Ammon's horn (tissue), 1 donor: ENCODE measurements around the gene FREM1.
"Not testable (repeated sequence)": the region's sequence is repeated elsewhere in the genome, so short reads cannot be mapped to it uniquely, and the experiment has no call there.

ENCODE experiments used
- DNase-seq: peaks from one replicate; pipeline ENCODE4 v3.0.0-alpha.2; 2016; ENCODE audit warnings: low spot score

FREM1 gene, protein sequence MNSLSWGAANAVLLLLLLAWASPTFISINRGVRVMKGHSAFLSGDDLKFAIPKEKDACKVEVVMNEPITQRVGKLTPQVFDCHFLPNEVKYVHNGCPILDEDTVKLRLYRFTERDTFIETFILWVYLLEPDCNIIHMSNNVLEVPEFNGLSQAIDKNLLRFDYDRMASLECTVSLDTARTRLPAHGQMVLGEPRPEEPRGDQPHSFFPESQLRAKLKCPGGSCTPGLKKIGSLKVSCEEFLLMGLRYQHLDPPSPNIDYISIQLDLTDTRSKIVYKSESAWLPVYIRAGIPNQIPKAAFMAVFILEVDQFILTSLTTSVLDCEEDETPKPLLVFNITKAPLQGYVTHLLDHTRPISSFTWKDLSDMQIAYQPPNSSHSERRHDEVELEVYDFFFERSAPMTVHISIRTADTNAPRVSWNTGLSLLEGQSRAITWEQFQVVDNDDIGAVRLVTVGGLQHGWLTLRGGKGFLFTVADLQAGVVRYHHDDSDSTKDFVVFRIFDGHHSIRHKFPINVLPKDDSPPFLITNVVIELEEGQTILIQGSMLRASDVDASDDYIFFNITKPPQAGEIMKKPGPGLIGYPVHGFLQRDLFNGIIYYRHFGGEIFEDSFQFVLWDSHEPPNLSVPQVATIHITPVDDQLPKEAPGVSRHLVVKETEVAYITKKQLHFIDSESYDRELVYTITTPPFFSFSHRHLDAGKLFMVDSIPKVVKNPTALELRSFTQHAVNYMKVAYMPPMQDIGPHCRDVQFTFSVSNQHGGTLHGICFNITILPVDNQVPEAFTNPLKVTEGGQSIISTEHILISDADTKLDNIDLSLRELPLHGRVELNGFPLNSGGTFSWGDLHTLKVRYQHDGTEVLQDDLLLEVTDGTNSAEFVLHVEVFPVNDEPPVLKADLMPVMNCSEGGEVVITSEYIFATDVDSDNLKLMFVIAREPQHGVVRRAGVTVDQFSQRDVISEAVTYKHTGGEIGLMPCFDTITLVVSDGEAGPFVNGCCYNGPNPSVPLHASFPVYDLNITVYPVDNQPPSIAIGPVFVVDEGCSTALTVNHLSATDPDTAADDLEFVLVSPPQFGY (N-terminal part only)

DNA sequence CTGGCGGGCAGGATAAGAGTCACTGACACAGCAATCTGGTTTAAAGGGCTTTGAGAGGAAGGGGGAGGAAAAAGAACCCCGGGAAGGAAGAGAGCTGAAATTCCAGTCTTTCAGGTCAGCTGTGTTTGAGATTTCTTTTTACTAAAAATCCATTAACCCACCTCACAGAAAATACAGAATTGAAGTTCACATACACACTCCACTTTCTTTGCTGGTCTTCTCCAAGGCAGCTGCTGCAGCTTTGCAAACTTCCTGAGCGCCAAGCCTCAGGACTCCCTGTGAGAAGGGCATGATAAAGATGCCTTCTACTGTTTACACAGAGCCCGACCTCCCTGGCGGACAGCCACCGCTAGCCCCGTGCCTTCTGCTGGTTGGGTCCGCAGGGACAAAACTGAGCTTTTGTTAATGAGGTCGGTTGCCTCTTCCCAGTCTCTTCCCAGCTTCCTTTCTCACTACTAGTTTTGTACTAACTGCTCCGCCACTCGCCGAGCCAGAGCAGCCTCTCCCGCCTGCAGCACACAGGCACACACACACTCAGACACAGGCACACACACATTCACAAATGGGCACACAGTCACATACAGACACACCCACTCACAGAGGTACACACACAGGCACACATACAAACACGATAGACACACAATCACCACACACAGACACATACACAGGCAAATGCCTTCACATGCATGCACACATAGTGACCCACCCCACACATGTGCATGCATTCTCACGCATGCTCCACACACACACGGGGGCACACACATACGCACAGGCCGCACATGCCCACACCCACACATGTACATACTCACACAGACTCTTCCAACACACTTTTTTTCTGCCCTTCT is at the start of gene FREM1:
FREM1 (minus strand) TSS at position 468 of the 845 bp plus-strand sequence. CDS start 41,451 bp downstream, outside the sequence.
- peak; percentile 18 for DNase-seq

DNA sequence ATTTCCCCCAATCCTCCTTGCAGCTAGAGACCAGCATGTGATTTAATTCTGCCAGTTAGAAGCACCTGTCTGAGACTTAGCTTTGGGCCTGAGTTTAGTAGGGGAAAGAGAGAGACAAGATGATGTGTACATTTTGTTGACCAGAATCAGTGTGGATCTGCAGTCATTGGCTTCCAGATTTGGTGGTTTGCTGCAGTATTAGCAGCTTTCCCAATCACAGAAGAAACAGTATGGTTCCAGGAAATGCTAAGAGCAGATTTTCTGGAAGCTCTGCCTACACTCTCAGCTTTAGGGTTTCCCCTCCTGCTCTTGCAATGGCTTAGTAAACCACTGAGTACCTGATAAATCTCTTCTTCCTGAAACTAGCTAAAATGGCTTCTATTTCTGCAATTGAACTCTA is 48.8 kb upstream of the FREM1 start:
- DNase-seq: no peak

DNA sequence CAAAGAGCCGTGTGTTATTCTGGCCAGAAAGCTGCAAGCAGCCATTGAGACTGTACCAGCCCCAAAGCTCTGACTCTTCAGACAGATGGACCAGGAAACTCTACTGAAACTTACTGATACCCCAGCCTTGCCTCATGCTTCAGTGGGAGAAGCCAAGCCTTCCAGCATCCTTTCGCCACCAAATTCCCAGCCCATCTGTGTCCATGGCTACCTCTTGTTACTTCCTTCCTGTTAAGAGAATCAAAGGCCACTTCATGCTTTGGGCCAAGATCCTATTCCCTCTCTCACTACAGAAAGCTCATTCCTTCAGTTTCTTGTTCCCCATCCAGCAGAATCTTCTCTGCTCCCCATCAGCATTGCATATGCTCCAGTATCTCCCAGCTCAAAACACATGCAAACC is 46.9 kb upstream of the FREM1 start:
- no peak for DNase-seq

DNA sequence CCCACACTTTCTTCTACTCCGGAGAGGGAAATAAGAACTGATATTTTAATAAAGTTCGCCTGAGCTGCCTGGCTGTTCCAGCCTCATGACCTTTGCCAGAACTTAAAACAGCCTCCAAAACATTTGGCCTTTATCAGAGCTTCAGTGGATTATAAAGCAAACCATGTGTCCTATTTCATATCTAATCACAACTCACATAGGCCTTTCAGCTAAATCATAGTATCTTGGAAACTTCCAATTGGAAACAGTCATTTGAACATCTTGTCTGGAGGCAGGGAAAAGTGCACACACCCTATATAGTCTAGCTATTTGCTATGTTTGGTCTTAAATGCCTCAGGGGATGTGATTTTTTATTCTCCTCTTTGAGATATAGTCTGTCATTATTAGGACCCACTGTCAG is 46.0 kb upstream of the FREM1 start:
- DNase-seq: no peak

DNA sequence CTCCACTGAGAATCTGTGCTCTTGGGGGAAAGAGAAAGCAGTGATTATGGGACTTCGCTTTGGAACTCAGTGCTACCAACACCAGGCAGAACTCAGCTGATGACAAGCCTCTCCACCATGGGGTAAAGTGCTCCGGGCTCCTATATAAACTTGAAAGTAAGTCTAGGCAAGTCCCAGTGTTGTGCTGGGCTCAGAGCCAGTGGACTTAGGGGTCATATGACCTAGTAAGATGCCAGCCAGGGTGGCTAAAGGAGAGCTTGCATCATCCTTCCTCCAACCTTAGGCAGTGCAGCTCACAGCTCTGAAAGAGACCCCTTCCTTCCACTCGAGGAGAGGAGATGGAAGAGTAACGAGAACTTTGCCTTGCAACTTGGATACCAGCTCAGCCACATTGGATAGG is 35.1 kb upstream of the FREM1 start:
- no peak for DNase-seq

DNA sequence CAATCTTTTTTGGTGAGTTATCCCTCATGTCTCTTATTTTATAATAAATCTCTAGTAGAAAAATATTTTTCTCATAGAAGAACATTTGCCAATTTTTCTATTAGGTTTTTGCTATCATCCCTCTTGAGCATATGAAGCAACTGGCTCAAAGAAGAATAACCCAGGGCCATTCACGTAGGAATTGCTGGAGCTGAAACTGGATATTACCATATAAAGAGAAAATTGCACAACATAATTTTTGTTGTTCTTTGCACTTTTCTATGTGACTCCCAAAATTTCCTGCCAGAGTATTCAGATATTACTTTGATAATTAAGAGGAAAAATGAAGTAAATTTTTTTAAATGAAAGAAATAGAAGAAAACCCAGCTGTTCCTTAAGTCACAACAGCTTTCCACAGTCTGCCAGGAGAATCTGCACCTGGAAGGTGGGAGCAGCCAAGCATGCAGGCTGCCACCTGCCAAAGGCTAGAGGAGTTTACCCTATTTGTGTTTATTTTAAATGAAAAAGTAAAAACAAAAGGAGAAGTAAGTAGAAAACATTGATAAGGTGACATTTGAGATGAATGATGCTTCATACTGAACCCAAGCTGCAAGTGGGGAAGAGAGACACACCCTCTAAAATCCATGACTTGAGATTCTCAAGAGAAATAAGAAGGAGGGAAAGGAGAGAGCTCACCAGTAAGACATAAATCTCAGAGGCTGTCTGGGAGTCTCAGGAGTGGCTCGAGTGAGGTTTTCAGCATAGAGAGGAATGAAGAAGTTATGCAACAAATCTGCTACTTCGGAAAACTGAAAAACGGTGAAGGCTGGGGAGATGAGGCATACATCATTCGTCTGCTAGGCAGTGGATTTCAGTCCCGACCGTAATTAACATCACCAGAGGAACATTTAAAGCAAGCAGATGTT is 31.5 kb upstream of the FREM1 start:
- DNase-seq: no peak

DNA sequence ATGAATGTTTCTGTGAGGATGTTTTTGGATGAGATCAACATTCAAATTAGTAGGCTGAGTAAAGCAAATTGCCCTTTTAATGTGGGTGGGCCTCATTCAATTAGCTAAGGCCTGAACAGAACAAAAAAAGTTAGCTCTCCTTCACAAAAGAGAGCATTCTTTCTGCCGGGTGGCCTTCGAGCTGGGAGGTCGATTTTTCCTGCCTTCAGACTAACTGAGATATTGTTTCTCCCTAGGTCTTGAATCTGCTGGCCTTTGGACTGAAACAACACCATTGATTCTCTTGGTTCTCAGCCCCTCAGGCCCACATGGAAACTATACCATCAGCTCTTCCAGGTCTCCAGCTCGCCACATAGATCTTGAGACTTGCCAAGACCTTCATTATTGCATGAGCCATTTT is 29.1 kb upstream of the FREM1 start:
- no peak for DNase-seq

DNA sequence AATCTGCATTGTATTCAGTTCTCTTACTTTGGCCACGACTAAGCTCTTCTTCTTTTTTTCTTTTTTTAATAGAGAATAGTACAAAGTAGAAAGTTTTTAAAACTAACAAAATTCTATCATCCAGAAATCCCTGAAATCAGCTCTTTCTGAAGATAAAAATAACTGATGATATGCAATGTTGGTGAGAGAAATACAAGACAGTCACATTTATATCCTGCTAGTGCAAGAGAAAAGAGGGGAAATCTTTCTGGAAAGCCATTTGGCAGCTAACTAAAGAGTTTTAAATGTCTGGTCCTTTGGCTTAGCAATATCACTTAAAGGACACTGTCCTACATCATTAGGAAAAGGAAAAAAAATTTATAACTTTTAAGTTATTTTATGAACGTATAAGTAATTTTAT is 27.0 kb upstream of the FREM1 start:
- no peak for DNase-seq

DNA sequence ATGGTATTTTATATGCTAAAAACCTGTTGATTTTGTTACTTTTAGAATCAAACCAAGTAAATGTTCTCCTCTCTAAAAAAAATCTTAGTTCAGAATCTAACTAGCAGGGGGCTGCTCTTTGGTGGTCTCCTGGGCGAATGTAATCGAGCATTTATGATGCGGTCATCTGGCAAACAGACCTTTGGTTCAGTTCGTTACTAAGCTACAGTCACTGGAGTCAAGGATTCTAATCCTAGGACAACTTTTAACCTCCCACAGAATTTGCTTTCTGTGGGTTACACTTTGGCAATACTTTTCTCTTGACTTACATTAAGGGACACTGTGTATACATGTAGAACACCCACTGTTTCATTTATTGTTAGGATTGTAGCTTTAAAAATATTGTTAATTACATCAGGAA is 26.3 kb upstream of the FREM1 start:
- no peak for DNase-seq

DNA sequence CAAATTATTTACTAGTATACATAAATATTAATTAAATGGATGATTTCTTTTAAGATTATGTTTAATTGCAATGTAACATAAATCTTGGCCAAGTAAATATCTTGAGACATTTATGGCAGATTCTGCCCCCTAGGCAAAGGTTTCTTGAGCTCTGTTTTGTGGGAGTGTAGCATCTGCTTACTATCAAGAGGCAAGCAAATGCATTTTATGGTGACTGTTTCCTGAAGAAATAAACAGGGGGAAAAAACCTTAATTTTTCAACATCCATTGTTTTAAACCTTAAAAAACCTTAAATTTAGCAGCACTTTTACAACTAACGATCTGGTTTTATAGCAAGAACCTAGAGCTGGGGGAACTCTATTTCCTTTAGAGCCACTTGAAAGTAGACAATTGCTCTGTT is 25.7 kb upstream of the FREM1 start:
- no peak for DNase-seq

DNA sequence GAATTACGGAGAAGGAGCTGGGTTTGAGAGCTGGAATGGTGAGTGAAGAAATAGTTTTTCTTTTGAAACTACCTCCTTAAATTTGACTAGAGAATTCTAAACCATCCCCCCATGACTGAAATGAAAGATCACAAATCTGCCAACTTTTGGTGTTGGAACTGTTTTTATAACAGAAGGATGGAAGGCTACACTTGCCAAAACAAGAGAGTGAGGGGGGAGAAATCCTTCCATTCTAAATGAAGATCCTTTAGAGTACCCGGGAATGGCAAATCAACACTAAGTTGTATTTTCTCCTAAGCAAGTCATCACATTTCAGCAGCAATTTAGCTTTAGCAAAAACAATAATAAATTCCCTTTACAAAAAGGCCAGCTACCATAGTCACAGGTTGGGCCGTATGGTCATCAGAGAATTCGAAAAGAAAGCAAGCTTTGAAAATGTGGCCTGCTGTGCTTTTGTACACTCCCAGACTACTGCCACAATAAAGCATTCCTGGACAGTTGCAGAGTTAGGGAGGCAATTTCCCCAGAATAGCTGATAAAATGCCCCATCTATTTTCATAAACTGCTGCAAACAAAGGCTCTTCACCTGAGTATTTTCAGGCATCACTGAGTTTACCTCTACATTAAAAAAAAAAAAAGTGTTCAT is 25.0 kb upstream of the FREM1 start:
- DNase-seq: peak; percentile 24

DNA sequence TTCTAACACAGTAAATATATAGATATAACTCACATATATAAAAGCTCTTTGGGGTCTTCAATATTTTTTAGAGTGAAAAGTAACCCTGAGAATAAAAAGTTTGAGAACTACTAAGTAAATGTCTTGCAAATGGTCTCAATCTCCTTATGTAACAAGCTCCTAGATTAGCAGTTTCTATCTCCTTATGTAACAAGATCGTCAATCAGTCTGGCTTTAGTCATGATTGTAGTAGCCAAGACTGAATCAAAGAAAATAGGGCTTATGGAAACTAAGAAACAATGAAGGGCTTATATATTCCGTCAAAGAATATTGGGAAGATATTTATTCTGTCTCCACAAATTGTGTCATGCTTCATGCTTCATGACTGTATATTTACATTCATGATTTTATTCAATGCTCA is 22.4 kb upstream of the FREM1 start:
- DNase-seq: no peak

DNA sequence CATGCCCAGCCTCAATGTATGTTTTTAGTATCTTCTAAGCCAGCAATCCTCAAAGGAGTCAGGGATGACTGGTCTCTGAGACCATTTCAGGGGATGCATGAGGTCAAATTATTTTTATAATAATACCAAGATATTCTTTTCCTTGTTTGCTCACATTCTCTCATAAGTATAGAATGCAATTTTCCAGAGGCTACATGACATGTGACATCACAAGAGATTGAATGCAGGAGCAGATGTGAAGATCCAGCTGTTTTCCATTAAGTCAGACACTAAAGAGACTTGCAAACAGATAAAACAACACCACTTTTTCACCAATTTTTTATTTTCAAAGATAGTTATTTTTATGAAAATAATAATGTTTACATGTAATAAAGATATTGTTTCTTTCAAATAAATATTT is 22.0 kb upstream of the FREM1 start:
- no peak for DNase-seq

DNA sequence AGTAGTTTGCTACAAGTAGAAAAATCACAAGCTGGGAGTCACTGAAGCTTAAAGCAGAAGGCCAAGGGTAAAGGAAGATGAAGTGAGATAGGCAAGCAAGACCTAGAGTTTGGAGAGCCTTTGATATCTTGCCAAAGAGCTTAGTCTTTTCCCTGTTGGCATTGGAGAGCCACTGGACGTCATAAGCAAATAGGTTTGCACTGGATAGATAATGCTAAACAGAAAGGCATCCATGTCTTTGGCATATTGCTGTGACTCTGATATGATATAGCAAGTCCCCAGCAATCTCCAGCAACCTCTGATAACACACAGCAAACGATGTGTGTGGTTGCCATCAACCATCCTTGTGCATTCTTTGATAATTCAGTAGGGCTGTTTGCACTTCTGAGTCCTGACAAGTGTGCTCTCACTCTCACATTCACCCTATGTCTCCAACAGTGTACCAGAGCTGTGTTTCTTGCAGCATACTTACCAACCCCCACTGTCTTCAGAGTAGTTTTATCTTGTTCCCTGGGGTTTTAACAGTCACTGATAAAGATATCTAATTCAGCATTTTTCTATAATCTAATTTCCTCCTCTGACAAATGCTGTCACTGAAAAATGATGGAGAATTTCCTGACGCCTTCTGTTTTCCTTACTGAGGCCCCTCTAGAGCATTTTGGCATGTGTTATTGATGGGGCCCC is 16.9 kb upstream of the FREM1 start:
- no peak for DNase-seq

DNA sequence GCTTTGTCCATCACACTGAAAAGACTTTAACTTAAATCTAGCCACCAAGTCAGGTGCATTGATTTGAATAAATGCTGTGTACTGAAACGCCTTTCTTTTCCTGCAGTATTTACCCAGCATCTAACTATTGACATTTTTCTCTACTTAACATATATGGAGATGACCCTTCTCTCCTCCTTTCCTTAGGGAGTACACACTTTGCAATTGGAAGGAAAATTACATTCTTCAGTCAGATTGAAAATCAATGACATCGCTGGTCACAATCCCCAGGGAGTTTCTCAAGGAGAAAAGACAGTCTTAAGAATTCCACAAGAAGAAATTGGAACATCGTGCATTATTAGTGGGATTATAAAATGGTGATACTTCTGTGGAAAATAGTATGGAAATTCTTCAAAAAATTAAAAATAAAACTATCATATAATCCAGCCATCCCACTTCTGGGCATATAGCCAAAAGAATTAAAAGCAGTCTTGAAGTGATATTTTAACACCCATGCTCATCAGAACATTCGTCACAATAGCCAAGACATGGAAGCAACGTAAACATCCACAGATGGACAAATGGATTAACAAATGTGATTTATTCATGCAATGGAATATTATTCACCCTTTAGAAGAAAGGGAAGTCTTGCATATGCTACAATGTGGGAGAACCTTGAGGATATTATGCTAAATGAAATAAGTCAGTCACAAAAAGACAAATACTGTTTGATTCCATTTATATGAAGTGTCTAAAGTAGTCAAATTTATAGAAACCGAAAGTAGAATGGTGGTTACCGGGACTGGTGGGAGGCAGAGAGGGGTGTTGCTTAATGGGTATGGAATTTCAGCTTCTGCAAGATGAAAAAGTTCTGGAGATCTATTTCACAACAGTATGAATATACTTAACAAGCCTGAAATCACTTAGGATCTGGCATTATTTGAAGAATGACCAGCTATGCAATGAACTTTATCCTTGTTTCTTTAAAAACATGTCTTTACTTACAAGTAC is 14.3 kb upstream of the FREM1 start:
- DNase-seq: no peak

DNA sequence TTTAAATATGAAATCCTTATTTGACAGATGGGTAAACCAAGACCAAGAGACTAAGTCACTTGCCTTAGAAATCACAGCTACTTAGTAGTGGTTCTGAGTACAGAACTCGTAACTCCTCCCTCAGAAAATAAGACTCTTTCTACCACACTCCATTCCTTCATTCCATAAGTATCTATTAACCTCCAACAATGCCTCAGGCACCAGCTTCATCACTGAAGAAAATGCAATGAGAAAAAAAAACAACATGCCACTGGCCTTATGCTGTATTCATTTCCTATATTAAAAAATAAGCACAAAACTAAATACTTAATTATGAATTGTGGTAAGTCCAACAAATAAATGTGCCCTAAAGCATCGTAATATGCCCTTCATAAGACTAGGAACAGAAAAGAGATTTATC is 13.5 kb upstream of the FREM1 start:
- DNase-seq: no peak

DNA sequence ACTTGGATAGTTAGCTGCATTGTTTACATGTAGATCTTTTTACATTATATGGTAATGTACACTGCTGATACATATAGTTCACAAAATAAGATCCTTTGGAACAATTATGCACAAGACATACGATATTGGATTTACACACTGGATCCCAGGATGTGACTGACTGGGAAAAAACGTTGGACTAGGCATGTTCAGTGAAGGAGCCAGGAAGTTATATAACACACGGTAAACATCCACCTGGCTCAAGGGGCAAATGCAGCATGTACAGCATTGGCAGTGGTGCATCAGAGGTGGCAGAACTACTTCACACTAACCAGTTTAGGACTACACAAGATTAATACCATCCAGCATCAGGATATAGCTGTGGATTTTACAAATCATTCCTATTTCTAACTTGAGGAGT is 10.6 kb upstream of the FREM1 start:
- DNase-seq: not testable (repeated sequence)

DNA sequence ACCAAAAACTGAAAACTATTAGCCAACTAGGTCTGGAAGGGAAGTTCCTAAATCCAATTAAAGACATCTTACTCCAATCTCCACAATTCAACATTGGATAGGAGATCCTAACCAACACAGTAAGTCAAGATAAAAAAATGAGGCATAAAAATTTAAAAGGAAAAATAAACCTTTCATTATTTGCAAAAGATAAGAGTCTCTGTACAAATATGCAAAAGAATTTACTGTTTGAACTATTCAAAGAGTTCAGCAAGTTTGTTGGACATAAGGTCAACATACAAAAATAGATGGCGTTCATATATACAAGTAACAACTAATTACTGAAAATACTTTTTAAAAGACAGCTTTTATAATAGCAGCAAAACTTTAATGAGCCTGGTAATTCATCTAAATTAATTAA is 3.1 kb upstream of the FREM1 start:
- DNase-seq: no peak
